HT1080 (cell line): ENCODE measurements around the gene NOX4. TPM values are rescaled to one million over a fixed set of nuclear protein-coding genes. Genes with fewer than 3 reads are reported as not detected.
A peak's percentile ranks its signal among the peaks of the same experiment; 100 is the strongest.

Experiments used
- DNase-seq: peaks from one replicate; pipeline ENCODE4 v3.0.0-alpha.2; 2015; ENCODE audit warnings: low read depth
- polyA plus RNA-seq, 2 experiments: library from polyadenylated mRNA; depleted of rRNA; stranded (reverse); fragments of >200 nt; gene quantifications; 2 replicates each; pipeline ENCODE4 v1.2.3, GENCODE V29; 2015
- total RNA-seq: library from RNA; depleted of rRNA; stranded (reverse); fragments of >200 nt; shearing (Covaris generic); gene quantifications from 2 replicates; pipeline ENCODE4 v1.2.3, GENCODE V29; 2014; rRNA removed

The NOX4 gene
- 12.5 and 16.6 TPM in 2 replicates for total RNA-seq
- 19.2 and 20.3 TPM in 2 replicates for polyA plus RNA-seq (2015; cell fraction: cytosol; rRNA removed)
- polyA plus RNA-seq (2015; cell fraction: nucleus; rRNA removed): 18.6 and 22.1 TPM in 2 replicates

- DNase-seq: peak; percentile 76
Observed at GRCh38 chr11:89490981-89491690, at the start of gene NOX4. TSS of gene NOX4 (minus strand) at chr11:89491375. CDS start at chr11:89491246, 129 bp downstream.

- DNase-seq: no peak
Observed at GRCh38 chr11:89540826-89541225, 49.7 kb upstream of the NOX4 start.

- DNase-seq: no peak
Observed at GRCh38 chr11:89537936-89538335, 46.8 kb upstream of the NOX4 start.

- no peak for DNase-seq
Observed at GRCh38 chr11:89536926-89537325, 45.8 kb upstream of the NOX4 start.

- no peak for DNase-seq
Observed at GRCh38 chr11:89535221-89535620, 44.0 kb upstream of the NOX4 start.

- no peak for DNase-seq
Observed at GRCh38 chr11:89529626-89530380, 38.6 kb upstream of the NOX4 start.

GRCh38 chr11:89521792-89522191 lies 30.6 kb upstream of the NOX4 start:
- DNase-seq: no peak

GRCh38 chr11:89521294-89521693 lies 30.1 kb upstream of the NOX4 start:
- no peak for DNase-seq

GRCh38 chr11:89516496-89516895 lies 25.3 kb upstream of the NOX4 start:
- no peak for DNase-seq

- DNase-seq: no peak
Observed at GRCh38 chr11:89508544-89508943, 17.4 kb upstream of the NOX4 start.

- DNase-seq: peak; percentile 17
Observed at GRCh38 chr11:89504270-89504669, 13.1 kb upstream of the NOX4 start.

GRCh38 chr11:89503422-89503821 lies 12.2 kb upstream of the NOX4 start:
- no peak for DNase-seq

- DNase-seq: no peak
Observed at GRCh38 chr11:89502301-89502700, 11.1 kb upstream of the NOX4 start.

GRCh38 chr11:89500336-89500735 lies 9.2 kb upstream of the NOX4 start:
- no peak for DNase-seq

- no peak for DNase-seq
Observed at GRCh38 chr11:89498845-89499448, 7.8 kb upstream of the NOX4 start.

GRCh38 chr11:89495951-89496350 lies 4.8 kb upstream of the NOX4 start:
- DNase-seq: peak; percentile 92

- no peak for DNase-seq
Observed at GRCh38 chr11:89493431-89493830, 2.3 kb upstream of the NOX4 start.

GRCh38 chr11:89490602-89490980 lies 584 bp downstream of the NOX4 start:
- DNase-seq: peak; percentile 6

GRCh38 chr11:89489930-89490329 lies 1.2 kb downstream of the NOX4 start:
- no peak for DNase-seq

- peak; percentile 22 for DNase-seq
Observed at GRCh38 chr11:89487016-89487415, 4.2 kb downstream of the NOX4 start.

- DNase-seq: no peak
Observed at GRCh38 chr11:89484896-89485295, 6.3 kb downstream of the NOX4 start.

GRCh38 chr11:89477175-89477574 lies 14.0 kb downstream of the NOX4 start:
- DNase-seq: no peak
